MM.1S (cell line): ENCODE measurements around the gene TTLL3.
"Not testable (repeated sequence)": the region's sequence is repeated elsewhere in the genome, so short reads cannot be mapped to it uniquely, and the experiment has no call there.

Experiments
- DNase-seq: peaks from one replicate; pipeline ENCODE4 v3.0.0-alpha.2; 2015
- H2AFZ ChIP-seq: fragments of 300-600 bp; sonication (generic); 2 replicates; pipeline ENCODE4 v1.6.0; 2016; ENCODE audit warnings: antibody characterized with exemption, low read length
- H3F3A ChIP-seq: fragments of 300-600 bp; sonication (generic); 2 replicates; pipeline ENCODE4 v1.6.1; 2016; ENCODE audit warnings: mild to moderate bottlenecking, antibody characterized with exemption, low read length, moderate library complexity, mixed read lengths; ENCODE audit not compliant: insufficient read depth
- H3K27ac ChIP-seq: fragments of 300-600 bp; sonication (generic); 2 replicates; pipeline ENCODE4 v1.5.1; 2016; ENCODE audit warnings: mild to moderate bottlenecking, low read length
- H3K27me3 ChIP-seq: fragments of 300-600 bp; sonication (generic); replicated peaks from 2 replicates; pipeline ENCODE4 v1.6.0; 2016; ENCODE audit warnings: low read length; ENCODE audit not compliant: insufficient read depth
- H3K36me3 ChIP-seq: fragments of 300-600 bp; sonication (generic); replicated peaks from 2 replicates; pipeline ENCODE4 v1.6.1; 2016; ENCODE audit warnings: mild to moderate bottlenecking, low read length, mixed read lengths; ENCODE audit not compliant: insufficient read depth
- H3K4me1 ChIP-seq: fragments of 300-600 bp; sonication (generic); 2 replicates; pipeline ENCODE4 v1.6.1; 2016; ENCODE audit warnings: low read length, mixed read lengths
- H3K4me2 ChIP-seq: fragments of 300-600 bp; sonication (generic); 2 replicates; pipeline ENCODE4 v1.6.0; 2016; ENCODE audit warnings: low read depth, low read length
- H3K4me3 ChIP-seq: fragments of 300-600 bp; sonication (generic); 2 replicates; pipeline ENCODE4 v1.5.1; 2016; ENCODE audit warnings: low read length, mixed read lengths
- H3K79me2 ChIP-seq: fragments of 300-600 bp; sonication (generic); 2 replicates; pipeline ENCODE4 v1.6.1; 2016; ENCODE audit warnings: mixed run types, low read length, mixed read lengths
- H3K9ac ChIP-seq: fragments of 300-600 bp; sonication (generic); 2 replicates; pipeline ENCODE4 v1.6.1; 2016; ENCODE audit warnings: low read length, mixed read lengths
- H3K9me2 ChIP-seq: fragments of 300-600 bp; sonication (generic); replicated peaks from 2 replicates; pipeline ENCODE4 v1.6.1; 2016; ENCODE audit warnings: mild to moderate bottlenecking, low read length, mixed read lengths; ENCODE audit not compliant: insufficient read depth
- H3K9me3 ChIP-seq: fragments of 300-600 bp; sonication (generic); replicated peaks from 2 replicates; pipeline ENCODE4 v1.6.1; 2016; ENCODE audit warnings: mild to moderate bottlenecking, low read length, mixed read lengths; ENCODE audit not compliant: insufficient read depth
- H4K20me1 ChIP-seq: fragments of 300-600 bp; sonication (generic); 2 replicates; pipeline ENCODE4 v1.6.1; 2016; ENCODE audit warnings: mild to moderate bottlenecking, low read length, moderate library complexity, mixed read lengths; ENCODE audit not compliant: insufficient read depth
- CTCF ChIP-seq: fragments of 300-600 bp; sonication (generic); IDR thresholded peaks from 2 replicates; pipeline ENCODE4 v1.5.1; 2016; ENCODE audit warnings: antibody characterized with exemption, low read length, mixed read lengths
- EZH2 ChIP-seq: fragments of 300-600 bp; sonication (generic); optimal IDR thresholded peaks from 2 replicates; pipeline ENCODE3; 2017; ENCODE audit warnings: low read depth, mild to moderate bottlenecking, antibody characterized with exemption, low read length, mixed read lengths
- EZH2phosphoT487 ChIP-seq: fragments of 300-600 bp; sonication (generic); IDR thresholded peaks from 2 replicates; pipeline ENCODE4 v1.6.1; 2018; ENCODE audit warnings: antibody characterized with exemption, low read length

Gene TTLL3

GRCh38 chr3:9863058-9863772 is 53.2 kb downstream of the TTLL3 start:
- H4K20me1 ChIP-seq, result no peaks in the 10 kb centered on the region
- H3F3A ChIP-seq, result no peaks in the 10 kb centered on the region
- H3K4me1 ChIP-seq, result no peaks in the 10 kb centered on the region
- DNase-seq, result no peak
- no peaks in the 10 kb centered on the region for H3K79me2 ChIP-seq
- no peak overlapping the region for H3K27ac ChIP-seq
- H3K4me2 ChIP-seq, result no peak overlapping the region
- no peaks in the 10 kb centered on the region for H3K36me3 ChIP-seq
- H2AFZ ChIP-seq, result no peak overlapping the region
- no peak overlapping the region for H3K9ac ChIP-seq
- no peak overlapping the region for H3K4me3 ChIP-seq
- TF ChIP-seq CTCF (no peak), EZH2 (no peak), EZH2phosphoT487 (no peak)
- no peaks in the 10 kb centered on the region for H3K9me3 ChIP-seq
- no peaks in the 10 kb centered on the region for H3K9me2 ChIP-seq
- no peaks in the 10 kb centered on the region for H3K27me3 ChIP-seq

- no peak for DNase-seq
- H3K9me2 ChIP-seq, result no peaks in the 10 kb centered on the region
- no peaks in the 10 kb centered on the region for H4K20me1 ChIP-seq
- no peak overlapping the region for H2AFZ ChIP-seq
- TF ChIP-seq EZH2phosphoT487, result no peak
- TF ChIP-seq EZH2, result no peak
- H3K9ac ChIP-seq, result no peak overlapping the region
- H3K79me2 ChIP-seq, result no peaks in the 10 kb centered on the region
- H3K36me3 ChIP-seq, result no peaks in the 10 kb centered on the region
- no peak overlapping the region for H3K27ac ChIP-seq
- no peak overlapping the region for H3K4me3 ChIP-seq
- no peaks in the 10 kb centered on the region for H3K4me1 ChIP-seq
- H3F3A ChIP-seq, result no peaks in the 10 kb centered on the region
- H3K9me3 ChIP-seq, result no peaks in the 10 kb centered on the region
- no peak overlapping the region for H3K4me2 ChIP-seq
- no peaks in the 10 kb centered on the region for H3K27me3 ChIP-seq
Measured at GRCh38 chr3:9864200-9864927, 54.3 kb downstream of the TTLL3 start.

- not testable (repeated sequence) for H3K4me3 ChIP-seq, DNase-seq, H3K9me3 ChIP-seq, H3K27ac ChIP-seq, H3K4me1 ChIP-seq, H3K9me2 ChIP-seq, H3K4me2 ChIP-seq, H4K20me1 ChIP-seq, H3K79me2 ChIP-seq, H3F3A ChIP-seq, H3K27me3 ChIP-seq, H3K36me3 ChIP-seq, H3K9ac ChIP-seq, H2AFZ ChIP-seq
Measured at GRCh38 chr3:9865125-9865637, 55.1 kb downstream of the TTLL3 start.

- no peak overlapping the region for H3K27ac ChIP-seq
- H4K20me1 ChIP-seq, result no peaks in the 10 kb centered on the region
- H3K9me3 ChIP-seq, result no peaks in the 10 kb centered on the region
- H2AFZ ChIP-seq, result no peak overlapping the region
- H3K4me1 ChIP-seq, result no peaks in the 10 kb centered on the region
- no peak for TF ChIP-seq CTCF
- TF ChIP-seq EZH2phosphoT487, result no peak
- TF ChIP-seq EZH2, result no peak
- DNase-seq, result no peak
- no peak overlapping the region for H3K4me2 ChIP-seq
- no peaks in the 10 kb centered on the region for H3K9me2 ChIP-seq
- H3K27me3 ChIP-seq, result no peaks in the 10 kb centered on the region
- H3F3A ChIP-seq, result no peaks in the 10 kb centered on the region
- no peaks in the 10 kb centered on the region for H3K36me3 ChIP-seq
- H3K9ac ChIP-seq, result no peak overlapping the region
- no peak overlapping the region for H3K4me3 ChIP-seq
- no peaks in the 10 kb centered on the region for H3K79me2 ChIP-seq
Measured at GRCh38 chr3:9866639-9867038, 56.6 kb downstream of the TTLL3 start.
